HTR-8/SVneo (cell line): Measurements from ENCODE around the gene HOXB5.

Experiments
- DNase-seq: peaks from one replicate; pipeline ENCODE4 v3.0.0; 2011; ENCODE audit warnings: low spot score, mixed read lengths; ENCODE audit not compliant: insufficient read length
- FAIRE-seq: peaks from 2 replicates; lab custom pipeline; 2011; peaks lifted over from hg19 to GRCh38; lab: Jason Lieb, UNC

Gene HOXB5

DNA sequence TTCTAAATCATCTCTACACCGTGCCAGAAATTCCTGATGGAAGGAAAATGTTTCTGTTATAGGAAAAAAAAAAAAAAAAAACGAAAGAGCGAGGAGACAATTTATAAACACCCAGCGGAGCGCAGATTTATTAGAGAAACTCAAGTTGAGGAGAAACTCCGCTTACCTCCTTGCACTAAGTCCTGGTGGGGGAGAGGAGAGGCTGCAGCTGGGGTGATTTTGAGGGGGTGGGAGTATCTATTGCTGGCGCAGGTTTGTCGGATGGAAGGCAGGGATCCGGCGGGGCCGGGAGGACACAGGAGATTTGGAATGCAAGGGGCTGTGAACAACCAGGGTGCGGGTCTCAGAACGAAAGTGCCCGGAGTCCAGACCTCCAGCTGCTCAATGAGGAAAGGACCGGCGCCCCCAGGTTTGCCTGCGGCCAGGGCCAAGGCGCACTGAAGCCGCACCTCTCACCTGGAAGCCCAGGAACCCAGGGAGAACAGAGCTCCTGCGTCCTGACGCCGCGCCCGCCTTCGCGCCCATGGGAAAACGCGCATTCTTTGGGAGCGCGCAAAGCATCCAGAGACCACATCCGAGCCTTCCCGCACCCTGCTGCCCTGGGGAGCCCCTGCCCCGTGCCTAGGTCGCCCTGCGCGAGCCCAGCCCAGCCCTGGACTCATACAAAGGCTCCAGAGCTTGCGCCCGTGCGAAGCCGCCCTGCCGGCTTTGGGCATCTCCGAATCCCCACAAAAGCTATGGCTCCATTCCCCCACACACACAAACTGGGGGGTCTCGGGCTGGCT, 24.1 kb upstream of the HOXB5 start:
- FAIRE-seq (no peak), DNase-seq (no peak)

GRCh38 chr17:48616717-48617470, 23.3 kb upstream of the HOXB5 start:
- FAIRE-seq, result peak; percentile 71
- DNase-seq, result no peak

GRCh38 chr17:48615963-48616716, 22.6 kb upstream of the HOXB5 start:
- FAIRE-seq (no peak), DNase-seq (no peak)

- no peak for DNase-seq
- no peak for FAIRE-seq
These were observed 21.7 kb upstream of the HOXB5 start, which contains the start of gene HOXB8 for GRCh38 chr17:48615047-48615962. Gene HOXB8, minus strand, starts transcription at chr17:48615292. Its CDS starts 588 bp downstream, at chr17:48614704.

DNA sequence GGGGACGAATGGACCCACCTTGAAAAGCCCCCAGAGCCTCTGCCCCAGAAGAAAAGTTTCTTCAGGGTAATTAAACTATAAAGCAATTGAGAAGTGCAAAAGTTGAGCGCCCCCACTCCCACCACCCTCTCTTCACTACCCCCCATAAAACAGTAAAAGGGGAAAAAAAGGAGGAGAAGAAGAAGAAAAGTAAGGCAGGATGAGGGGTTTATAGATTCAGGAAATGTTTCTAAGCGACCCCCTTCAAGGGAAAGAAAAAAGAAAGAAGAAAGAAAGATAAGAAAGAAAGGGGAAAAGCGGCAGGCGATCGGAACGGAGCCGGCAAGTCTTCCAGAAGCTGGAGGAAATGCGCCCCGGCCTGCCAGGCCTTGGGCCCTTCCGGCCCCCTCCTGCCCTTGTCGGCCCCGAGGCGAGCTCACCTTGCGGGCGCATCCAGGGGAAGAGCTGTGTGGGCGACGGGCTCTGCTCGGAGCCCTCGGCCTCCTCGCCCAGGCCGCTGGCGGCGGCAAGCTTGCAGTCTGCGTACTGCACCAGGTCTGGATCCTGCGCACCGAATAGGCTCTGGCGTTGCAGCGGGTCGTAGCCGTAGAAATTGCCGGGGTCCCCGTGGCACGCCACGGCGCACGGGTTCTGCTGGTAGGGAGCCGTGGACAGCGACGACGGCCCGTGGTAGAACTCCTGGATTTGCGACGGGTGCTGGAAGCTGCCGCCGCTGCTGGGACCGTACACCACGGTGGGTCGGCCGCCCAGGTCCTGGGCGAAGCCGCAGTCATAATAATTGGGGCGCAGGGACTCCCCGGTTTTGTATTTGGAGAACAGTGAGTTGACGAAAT, 20.5 kb upstream of the HOXB5 start:
- FAIRE-seq, result no peak
- no peak for DNase-seq

- FAIRE-seq (peak; percentile 86), DNase-seq (peak; percentile 79)
These were observed 19.5 kb upstream of the HOXB5 start for GRCh38 chr17:48612854-48613691.

DNA sequence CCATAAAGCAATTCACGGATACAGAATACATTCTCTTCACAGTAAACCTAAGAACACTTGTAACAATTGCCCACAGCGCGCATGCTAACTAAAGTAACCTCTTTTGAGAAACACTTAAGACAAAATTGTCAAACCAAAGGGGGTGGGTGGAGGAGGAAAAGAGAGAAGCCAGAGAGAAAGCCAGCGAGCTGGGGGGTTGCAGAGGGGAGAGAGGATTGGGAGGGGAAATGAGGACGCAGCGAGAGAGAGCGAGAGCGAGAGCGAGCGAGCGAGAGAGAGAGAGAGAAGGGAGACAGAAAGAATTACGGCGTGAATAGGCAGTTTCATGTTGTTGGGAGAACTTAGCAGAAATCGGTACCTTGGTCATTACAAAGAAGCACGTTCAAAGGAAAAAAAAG, 18.9 kb upstream of the HOXB5 start:
- FAIRE-seq, result no peak

DNA sequence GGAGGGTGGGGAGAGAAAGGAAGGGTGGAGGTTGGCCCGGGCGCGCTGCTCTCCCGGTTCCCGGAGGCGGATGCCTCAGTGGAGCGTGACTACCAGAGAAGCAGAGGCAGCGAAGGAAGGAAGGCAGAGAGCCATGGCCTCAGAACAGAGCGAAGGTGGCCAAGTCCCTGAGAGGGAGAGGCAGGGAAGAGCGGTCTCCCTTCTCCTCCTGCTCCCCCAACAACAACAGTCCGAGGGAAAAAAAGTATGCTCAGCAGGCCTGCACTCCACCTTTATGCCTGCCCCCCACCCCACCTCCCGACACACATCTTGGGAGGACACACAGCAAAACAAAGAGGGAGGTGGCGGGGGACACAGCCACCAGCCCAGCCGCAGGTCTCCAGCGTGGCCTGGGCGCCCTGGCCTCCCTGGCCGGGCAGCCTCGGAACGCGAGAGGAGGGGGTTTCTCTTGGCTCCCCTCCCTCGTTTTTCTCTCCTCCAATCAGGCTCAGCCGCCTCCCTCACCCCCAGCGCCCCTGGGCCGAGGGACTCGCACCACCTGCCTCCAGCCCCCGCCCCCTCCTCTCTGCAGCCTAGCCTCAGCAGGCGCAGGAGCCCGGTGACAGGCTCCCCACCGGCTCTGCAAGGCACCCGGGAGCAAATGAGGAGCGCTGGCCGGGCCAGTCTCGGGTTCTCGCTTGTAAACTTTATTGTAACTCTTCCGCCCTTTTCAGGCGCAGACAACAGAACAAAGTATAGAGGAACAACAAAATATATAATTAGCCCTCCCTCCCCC, 18.3 kb upstream of the HOXB5 start:
- FAIRE-seq (no peak), DNase-seq (no peak)

More for the DNA sequence above, 18.9 kb upstream of the HOXB5 start:
- DNase-seq, result no peak

DNA sequence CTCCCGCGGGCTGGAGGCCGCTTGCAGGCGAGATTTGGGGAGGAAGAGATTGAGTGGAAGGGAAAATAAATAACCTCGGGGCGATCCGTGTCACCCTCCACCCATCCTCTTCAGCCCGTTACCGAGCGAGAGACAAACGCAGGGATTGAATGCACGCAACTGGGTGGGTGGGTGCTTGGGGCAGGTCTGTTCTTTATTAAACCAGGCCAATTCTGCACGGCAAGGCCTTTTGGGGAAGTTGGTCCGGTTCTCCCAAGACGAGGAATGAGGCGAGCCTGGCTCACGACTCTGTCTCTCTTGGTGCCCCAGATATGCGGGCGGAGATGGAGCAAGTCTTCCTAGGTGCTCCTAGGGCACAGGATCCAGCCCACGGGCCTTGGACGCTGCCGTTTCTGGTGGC, 17.6 kb upstream of the HOXB5 start:
- DNase-seq (no peak), FAIRE-seq (no peak)

DNA sequence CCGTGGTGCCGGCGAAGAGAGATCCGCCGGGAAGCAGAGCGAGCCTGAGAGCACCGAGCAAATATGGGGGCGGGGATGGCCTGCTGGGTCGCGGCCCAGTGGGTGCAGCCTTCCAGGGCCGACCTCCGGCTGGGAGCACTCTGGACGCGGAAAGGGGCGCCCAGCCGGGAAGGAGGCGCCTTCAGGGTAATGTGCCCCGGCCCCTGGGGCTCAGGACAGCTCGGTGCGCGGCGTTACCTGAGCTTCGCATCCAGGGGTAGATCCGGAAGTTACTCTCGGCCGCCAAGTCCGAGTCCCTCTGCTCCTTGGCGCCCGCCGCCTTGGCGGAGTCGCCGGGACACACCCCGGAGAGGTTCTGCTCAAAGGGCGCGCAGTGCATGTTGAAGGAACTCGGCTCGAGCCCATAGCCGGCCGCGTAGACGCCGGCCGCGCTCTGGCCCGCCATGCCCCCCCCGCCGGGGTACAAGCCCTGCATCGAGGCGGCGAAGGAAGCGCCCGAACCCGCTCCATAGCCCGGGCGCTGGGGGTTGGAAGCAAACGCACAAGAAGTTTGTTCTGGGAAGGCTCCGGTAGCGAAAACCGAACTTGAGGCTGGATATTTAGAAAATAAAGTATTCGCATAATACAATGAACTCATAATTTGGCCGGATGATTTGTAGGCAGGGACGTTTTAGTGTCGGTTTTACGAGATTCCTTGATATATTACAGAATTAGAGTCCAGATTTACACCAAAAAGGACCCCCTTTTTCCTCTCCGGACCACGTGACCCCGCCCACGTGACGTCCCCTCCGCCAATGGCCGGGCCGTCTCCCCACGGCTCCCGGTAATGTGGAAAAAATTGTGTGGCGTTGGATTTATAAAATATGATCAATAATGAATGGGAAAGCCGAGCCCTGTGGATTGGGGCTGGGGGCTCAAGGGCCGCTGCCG, 17.0 kb upstream of the HOXB5 start, which contains the start of gene HOXB7:
Gene HOXB7 (minus strand): TSS at position 736 of the 930 bp plus-strand sequence. CDS start 99 bp downstream, at position 637.
- DNase-seq (peak; percentile 87), FAIRE-seq (peak; percentile 95)

DNA sequence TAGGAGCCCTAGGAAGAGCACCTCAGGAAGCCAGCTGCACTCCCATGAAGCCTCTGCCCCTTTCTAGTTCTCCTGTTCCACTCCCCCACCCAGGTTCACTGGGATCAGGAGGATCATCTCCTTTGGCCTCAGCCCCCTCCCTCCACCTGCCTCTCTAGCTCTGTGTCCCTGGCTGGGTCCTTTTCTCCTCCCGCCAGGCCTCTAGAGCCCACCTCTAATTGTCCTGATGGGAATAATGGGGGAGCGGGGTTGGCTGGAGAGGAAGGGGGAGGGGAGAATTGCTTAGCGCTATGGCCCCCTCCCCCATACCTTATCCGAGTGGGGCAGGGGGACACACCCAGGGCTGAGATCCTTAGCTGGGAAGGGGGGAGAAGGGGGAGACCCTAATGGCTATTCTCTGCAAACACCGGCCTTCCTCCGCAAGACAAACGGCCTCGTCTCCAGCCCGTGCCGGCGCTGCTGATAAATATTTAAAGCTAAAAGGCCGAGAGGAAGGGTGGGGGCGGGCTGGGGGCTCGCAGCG, 16.2 kb upstream of the HOXB5 start:
- no peak for FAIRE-seq

GRCh38 chr17:48609033-48609432, 15.5 kb upstream of the HOXB5 start:
- FAIRE-seq (peak; percentile 13), DNase-seq (no peak)

More for the DNA sequence above, 16.2 kb upstream of the HOXB5 start:
- no peak for DNase-seq

DNA sequence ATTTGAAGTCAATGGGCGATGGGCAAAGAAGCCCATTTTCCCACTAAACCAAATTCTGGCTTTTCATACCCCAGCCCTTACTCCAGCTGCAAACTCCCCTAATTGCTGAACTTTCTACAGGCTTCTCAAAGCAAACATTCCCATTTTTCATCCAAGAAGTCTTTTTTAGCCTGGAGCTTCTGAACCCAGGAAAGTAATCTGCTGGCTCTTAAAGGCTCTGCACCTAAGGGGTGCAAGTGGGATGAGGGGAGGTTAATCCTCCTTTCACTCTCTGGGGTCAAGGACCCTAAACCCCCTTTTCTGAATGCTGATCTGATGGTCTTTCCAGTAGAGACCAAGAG, 14.9 kb upstream of the HOXB5 start:
- FAIRE-seq (no peak), DNase-seq (no peak)

- no peak for FAIRE-seq
These were observed 13.5 kb upstream of the HOXB5 start for GRCh38 chr17:48606892-48607614.

More at GRCh38 chr17:48606892-48607614, 13.5 kb upstream of the HOXB5 start:
- no peak for DNase-seq
